ENCODE results near the gene GNG11.

GNG11 gene

GRCh38 chr7:93923942-93924341 is 2.4 kb downstream of the GNG11 start:
- in situ Hi-C loops (cut with HindIII; ENCODE audit: low sequenced_read_pairs) = loop anchor here (5.0 kb wide), 1 partner anchor 78 kb away; the partner anchor contains the start of gene BET1
- TF ChIP-seq, protein P1, sequence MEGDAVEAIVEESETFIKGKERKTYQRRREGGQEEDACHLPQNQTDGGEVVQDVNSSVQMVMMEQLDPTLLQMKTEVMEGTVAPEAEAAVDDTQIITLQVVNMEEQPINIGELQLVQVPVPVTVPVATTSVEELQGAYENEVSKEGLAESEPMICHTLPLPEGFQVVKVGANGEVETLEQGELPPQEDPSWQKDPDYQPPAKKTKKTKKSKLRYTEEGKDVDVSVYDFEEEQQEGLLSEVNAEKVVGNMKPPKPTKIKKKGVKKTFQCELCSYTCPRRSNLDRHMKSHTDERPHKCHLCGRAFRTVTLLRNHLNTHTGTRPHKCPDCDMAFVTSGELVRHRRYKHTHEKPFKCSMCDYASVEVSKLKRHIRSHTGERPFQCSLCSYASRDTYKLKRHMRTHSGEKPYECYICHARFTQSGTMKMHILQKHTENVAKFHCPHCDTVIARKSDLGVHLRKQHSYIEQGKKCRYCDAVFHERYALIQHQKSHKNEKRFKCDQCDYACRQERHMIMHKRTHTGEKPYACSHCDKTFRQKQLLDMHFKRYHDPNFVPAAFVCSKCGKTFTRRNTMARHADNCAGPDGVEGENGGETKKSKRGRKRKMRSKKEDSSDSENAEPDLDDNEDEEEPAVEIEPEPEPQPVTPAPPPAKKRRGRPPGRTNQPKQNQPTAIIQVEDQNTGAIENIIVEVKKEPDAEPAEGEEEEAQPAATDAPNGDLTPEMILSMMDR (IDR thresholded peaks at IDR 0.05; ENCODE audit: low read depth, low read length, missing control alignments) = no peak
- H3K4me3 ChIP-seq (ENCODE audit: low read depth, low read length) = peak overlapping the region; percentile 71
- DNase-seq (ENCODE audit: low read depth) = no peak

- no peak overlapping the region for H3K4me3 ChIP-seq (ENCODE audit: low read depth, low read length)
- TF ChIP-seq, protein P1 (IDR thresholded peaks at IDR 0.05; ENCODE audit: low read depth, low read length, missing control alignments) = no peak
- DNase-seq (ENCODE audit: low read depth) = no peak
- in situ Hi-C loops (cut with HindIII; ENCODE audit: low sequenced_read_pairs) = no loop called here
Observed at GRCh38 chr7:93926800-93927199, 5.3 kb downstream of the GNG11 start.

- TF ChIP-seq, protein P1 (IDR thresholded peaks at IDR 0.05; ENCODE audit: low read depth, low read length, missing control alignments) = no peak
- in situ Hi-C loops (cut with HindIII; ENCODE audit: low sequenced_read_pairs) = no loop called here
- no peak overlapping the region for H3K4me3 ChIP-seq (ENCODE audit: low read depth, low read length)
Observed at GRCh38 chr7:93927585-93927984, 6.0 kb downstream of the GNG11 start.

GRCh38 chr7:93931655-93932054 is 10.1 kb downstream of the GNG11 start:
- DNase-seq (ENCODE audit: low read depth) = no peak
- TF ChIP-seq, protein P1 (IDR thresholded peaks at IDR 0.05; ENCODE audit: low read depth, low read length, missing control alignments) = no peak
- H3K4me3 ChIP-seq (ENCODE audit: low read depth, low read length) = no peak overlapping the region
- in situ Hi-C loops (cut with HindIII; ENCODE audit: low sequenced_read_pairs) = no loop called here

More at GRCh38 chr7:93927585-93927984, 6.0 kb downstream of the GNG11 start:
- DNase-seq (ENCODE audit: low read depth) = no peak

GRCh38 chr7:93933156-93933555 is 11.6 kb downstream of the GNG11 start:
- in situ Hi-C loops (cut with HindIII; ENCODE audit: low sequenced_read_pairs) = no loop called here
- TF ChIP-seq, protein P1 (IDR thresholded peaks at IDR 0.05; ENCODE audit: low read depth, low read length, missing control alignments) = no peak
- no peak overlapping the region for H3K4me3 ChIP-seq (ENCODE audit: low read depth, low read length)
- no peak for DNase-seq (ENCODE audit: low read depth)

DNA sequence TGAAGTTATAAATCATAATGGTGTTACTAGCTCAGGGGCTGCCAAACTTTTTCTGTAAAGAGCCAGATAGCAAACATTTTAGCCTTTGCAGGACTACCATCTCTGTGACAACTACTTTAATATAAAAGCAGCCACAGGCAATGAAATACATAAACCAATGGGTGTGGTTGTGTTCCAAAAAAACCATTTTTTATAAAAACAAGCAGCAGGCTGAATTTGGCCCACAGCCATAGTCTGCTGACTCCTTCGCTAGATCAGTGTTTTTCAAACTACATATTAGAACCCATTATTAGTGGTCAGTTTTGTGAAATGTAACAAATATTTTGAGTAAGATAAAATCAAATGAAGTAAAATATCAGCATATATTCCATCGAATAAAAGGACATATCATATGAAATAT is 13.6 kb downstream of the GNG11 start:
- no peak overlapping the region for H3K4me3 ChIP-seq (ENCODE audit: low read depth, low read length)
- TF ChIP-seq, protein P1 (IDR thresholded peaks at IDR 0.05; ENCODE audit: low read depth, low read length, missing control alignments) = no peak
- in situ Hi-C loops (cut with HindIII; ENCODE audit: low sequenced_read_pairs) = no loop called here
- DNase-seq (ENCODE audit: low read depth) = no peak

DNA sequence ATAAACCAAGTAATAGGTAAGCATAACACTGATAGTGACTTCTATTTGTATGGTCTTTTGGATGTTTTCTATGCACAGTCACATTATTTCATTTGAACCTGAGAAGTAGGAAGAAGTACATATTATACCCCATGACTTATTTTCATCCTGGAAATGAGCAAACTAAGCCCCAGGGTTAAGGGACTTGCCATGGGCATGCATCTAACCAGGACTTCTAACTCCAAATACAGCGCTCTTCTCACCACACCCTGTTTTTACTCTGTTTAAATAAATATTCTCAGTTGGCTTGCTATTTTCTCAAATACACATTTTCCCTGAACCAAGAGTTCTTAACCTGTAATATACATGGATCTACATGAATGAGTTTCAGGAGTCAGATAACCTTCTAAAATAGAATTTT is 16.3 kb downstream of the GNG11 start:
- no peak overlapping the region for H3K4me3 ChIP-seq (ENCODE audit: low read depth, low read length)
- in situ Hi-C loops (cut with HindIII; ENCODE audit: low sequenced_read_pairs) = no loop called here
- TF ChIP-seq, protein P1 (IDR thresholded peaks at IDR 0.05; ENCODE audit: low read depth, low read length, missing control alignments) = no peak
- no peak for DNase-seq (ENCODE audit: low read depth)
